GM12874 (cell line): ENCODE measurements around the gene PPIL4.

Source experiments
- TF ChIP-seq, protein P1 (sequence below): IDR thresholded peaks from 2 replicates; pipeline ENCODE4 v1.5.1; 2011; ENCODE audit warnings: low read depth, mild to moderate bottlenecking, control low read depth, low read length, moderate library complexity; ENCODE audit not compliant: insufficient read depth

The PPIL4 gene, protein sequence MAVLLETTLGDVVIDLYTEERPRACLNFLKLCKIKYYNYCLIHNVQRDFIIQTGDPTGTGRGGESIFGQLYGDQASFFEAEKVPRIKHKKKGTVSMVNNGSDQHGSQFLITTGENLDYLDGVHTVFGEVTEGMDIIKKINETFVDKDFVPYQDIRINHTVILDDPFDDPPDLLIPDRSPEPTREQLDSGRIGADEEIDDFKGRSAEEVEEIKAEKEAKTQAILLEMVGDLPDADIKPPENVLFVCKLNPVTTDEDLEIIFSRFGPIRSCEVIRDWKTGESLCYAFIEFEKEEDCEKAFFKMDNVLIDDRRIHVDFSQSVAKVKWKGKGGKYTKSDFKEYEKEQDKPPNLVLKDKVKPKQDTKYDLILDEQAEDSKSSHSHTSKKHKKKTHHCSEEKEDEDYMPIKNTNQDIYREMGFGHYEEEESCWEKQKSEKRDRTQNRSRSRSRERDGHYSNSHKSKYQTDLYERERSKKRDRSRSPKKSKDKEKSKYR

DNA sequence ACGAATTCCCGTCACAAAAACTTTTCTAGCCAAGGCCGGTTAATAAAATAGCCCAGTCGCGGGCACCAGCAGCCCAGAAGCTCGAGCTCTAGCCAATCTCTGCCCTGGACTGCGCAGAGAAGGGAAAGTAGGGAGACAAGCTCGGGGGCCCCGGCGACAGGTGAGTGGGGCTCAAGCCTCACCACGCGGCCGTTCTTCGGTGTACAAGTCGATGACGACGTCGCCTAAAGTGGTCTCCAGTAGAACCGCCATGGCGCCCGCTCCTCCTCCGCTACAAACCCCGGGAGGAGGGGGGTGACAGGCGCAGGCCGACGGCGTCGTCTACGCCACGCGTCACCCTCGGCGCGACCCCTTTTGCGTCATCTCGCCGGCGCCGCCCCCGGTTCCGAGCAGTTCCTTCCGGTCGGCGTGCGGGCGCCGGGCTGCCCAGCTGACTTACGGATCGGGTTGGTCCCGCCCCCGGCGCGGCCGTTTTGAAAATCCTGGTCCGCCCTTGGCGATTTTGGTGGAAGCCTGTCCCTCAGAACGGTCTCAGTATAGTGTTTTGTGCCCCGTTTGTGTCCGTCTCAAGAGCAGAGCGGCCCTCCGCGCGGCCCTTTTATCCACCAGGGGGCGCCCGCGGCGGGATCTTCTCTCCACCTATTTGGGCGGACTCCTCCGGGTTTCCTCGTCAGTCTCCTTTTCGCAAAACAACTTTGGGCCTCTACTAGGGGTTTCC lies at the start of gene PPIL4:
Gene PPIL4 (minus strand): TSS at position 290 of the 718 bp plus-strand sequence. CDS start 38 bp downstream, at position 252.
- TF ChIP-seq, protein P1, sequence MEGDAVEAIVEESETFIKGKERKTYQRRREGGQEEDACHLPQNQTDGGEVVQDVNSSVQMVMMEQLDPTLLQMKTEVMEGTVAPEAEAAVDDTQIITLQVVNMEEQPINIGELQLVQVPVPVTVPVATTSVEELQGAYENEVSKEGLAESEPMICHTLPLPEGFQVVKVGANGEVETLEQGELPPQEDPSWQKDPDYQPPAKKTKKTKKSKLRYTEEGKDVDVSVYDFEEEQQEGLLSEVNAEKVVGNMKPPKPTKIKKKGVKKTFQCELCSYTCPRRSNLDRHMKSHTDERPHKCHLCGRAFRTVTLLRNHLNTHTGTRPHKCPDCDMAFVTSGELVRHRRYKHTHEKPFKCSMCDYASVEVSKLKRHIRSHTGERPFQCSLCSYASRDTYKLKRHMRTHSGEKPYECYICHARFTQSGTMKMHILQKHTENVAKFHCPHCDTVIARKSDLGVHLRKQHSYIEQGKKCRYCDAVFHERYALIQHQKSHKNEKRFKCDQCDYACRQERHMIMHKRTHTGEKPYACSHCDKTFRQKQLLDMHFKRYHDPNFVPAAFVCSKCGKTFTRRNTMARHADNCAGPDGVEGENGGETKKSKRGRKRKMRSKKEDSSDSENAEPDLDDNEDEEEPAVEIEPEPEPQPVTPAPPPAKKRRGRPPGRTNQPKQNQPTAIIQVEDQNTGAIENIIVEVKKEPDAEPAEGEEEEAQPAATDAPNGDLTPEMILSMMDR = peak; percentile 87

DNA sequence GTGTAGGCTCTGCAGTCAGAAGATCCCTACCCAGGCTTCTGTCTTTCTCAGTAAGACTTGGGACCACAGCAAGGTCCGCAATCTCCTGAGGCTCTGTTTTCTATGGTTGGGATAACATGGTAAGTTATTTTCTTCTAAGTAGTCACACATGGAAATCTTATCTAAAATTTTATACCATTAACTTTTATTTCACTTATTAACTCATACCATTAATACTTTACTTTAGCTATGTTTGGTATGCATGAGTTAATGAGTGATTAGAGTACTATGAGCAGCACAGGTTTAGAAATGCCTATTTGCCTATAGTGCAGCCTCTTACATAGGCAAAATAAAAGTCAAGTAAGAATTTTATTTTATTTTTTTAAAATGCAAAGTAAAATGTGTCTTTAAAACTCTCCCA lies 47.6 kb upstream of the PPIL4 start:
- TF ChIP-seq, protein P1 = no peak

DNA sequence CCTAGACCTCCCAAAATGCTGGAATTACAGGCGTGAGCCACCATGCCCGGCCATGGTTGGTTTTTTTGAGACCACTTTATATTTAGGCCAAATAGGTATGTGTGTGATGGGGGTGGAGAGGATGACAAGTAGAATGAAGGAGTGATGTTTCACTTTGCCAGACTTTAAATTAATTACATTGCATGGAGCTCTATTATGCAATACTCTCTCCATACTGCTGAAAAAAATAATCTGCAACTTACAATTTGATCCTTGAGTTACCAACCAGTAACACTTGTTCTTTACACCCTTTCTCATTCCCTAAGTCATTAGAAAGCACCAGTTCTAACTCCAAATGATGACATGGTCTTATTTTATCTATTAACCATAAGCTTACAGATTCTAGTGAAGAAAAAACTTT lies 47.1 kb upstream of the PPIL4 start:
- TF ChIP-seq, protein P1 = no peak

DNA sequence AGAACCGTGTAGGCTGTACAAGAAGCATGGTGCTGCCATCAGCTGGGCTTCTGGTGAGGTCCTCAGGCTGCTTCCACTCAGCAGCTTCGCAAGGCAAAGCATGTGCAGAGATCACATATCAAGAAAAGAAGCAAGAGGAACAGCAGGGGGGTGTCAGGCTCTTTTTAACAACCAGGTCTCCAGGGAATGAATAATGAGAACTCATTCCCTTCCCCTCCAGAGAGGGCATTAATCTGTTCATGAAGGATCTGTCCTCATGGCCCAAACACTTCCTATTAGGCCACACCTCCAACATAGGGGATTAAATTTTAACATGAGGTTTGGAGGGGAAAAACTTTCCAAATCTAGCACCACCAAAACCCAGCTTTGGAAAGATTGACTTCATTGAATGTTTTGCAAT lies 40.3 kb upstream of the PPIL4 start:
- TF ChIP-seq, protein P1 = no peak

DNA sequence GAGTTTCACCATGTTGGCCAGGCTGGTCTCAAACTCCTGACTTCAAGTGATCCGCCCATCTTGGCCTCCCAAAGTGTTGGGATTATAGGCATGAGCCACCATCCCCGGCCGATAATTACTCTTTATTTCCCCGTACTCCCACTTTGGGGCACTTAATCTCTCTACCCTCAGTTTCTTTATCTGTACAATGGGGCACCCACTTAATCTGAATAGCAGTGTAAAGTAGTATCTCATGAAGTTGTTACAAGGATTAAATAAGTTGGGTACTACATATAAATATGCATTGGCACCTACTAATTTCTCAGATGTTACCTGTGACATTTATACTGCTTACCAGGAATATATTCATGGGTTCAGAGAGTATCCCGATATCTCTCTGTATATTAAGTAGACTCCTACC lies 35.5 kb upstream of the PPIL4 start:
- TF ChIP-seq, protein P1 = no peak

DNA sequence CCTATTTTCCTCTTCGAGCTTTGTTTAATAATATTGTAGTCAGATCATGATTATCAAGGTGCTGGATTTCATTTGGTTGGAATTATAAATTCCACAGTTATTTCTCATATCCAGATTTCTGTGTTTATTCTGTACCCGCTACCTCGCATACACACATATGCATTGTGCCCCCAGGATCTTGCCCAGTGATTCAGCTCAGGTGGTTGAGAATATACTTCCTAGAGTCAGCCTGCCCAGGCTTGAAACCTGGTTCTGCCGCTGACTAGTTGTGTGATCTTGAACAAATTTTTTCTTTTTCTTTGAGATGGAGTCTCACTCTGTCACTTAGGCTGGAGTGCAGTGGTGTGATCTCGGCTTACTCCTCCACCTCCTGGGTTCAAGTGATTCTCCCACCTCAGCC lies 35.0 kb upstream of the PPIL4 start:
- TF ChIP-seq, protein P1 = no peak

DNA sequence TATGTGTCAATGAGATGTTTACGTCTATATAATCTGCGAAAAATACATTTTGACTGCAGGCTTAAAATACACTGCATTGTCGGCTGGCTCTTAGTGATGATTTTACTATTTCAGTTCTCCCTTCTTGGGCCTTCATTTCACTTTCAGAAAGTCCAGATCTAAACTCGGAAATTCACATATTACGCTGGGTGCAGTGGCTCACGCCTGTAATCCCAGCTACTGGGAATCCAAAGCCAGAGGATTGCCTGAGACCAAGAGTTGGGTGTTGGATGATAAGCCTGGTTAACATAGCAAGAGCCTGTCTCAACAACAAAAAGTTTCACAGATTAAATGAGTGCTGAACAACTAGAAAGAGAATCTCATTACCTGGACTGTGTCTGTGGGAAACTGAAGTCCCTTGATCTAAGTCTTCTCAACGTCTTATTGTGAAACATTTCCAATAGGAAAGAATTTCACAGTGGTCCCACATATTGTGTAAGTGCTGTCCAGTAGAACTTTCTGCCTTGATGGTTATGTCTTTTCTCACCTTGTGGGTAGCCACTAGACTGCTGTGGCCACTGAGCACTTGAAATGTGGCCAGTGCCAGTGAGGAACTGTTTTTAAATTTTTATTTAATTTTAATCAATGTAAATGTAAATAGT lies 22.2 kb upstream of the PPIL4 start:
- TF ChIP-seq, protein P1 = no peak
